Small intestine (tissue), 7 donors: Measurements from ENCODE around the gene LTBP4. TPM values are rescaled to one million over a fixed set of nuclear protein-coding genes. Genes with fewer than 3 reads are reported as not detected.
"Not testable (repeated sequence)": the region's sequence is repeated elsewhere in the genome, so short reads cannot be mapped to it uniquely, and the experiment has no call there.

Source experiments
- DNase-seq, 2 donors: peaks; one replicate each; pipeline versions ENCODE4 v3.0.0 to v3.0.0-alpha.2; 2013
- FAIRE-seq: peaks from 2 replicates; lab custom pipeline; 2012; peaks lifted over from hg19 to GRCh38; lab: Jason Lieb, UNC
- H3K27ac ChIP-seq, 3 donors: one replicate each; pipeline ENCODE4 v1.5.1; 2013; ENCODE audit warnings: low read length in 2 of 3, mild to moderate bottlenecking in 2 of 3, control low read depth in 1 of 3, inconsistent platforms in 1 of 3, low read depth in 1 of 3, moderate library complexity in 1 of 3
- H3K27me3 ChIP-seq, 3 donors: one replicate each; pipeline ENCODE4 v1.6.1; 2013; ENCODE audit warnings: low read length in 3 of 3, inconsistent platforms in 1 of 3; ENCODE audit not compliant: control insufficient read depth in 3 of 3, insufficient read depth in 3 of 3
- H3K36me3 ChIP-seq, 3 donors: one replicate each; pipeline ENCODE4 v1.6.1; 2013; ENCODE audit warnings: low read length in 3 of 3, inconsistent platforms in 1 of 3, low read depth in 1 of 3, mild to moderate bottlenecking in 1 of 3, moderate library complexity in 1 of 3; ENCODE audit not compliant: control insufficient read depth in 3 of 3, insufficient read depth in 2 of 3
- H3K4me1 ChIP-seq, 3 donors: one replicate each; pipeline ENCODE4 v1.6.1; 2013; ENCODE audit warnings: low read length in 2 of 3, inconsistent platforms in 1 of 3, low read depth in 1 of 3, mild to moderate bottlenecking in 1 of 3, moderate library complexity in 1 of 3; ENCODE audit not compliant: control insufficient read depth in 3 of 3, insufficient read depth in 2 of 3
- H3K4me3 ChIP-seq, 3 donors: one replicate each; pipeline ENCODE4 v1.5.1; 2013; ENCODE audit warnings: low read length in 3 of 3, control low read depth in 1 of 3, inconsistent platforms in 1 of 3, low read depth in 1 of 3, mild to moderate bottlenecking in 1 of 3, moderate library complexity in 1 of 3
- H3K9me3 ChIP-seq, 2 donors: one replicate each; pipeline ENCODE4 v1.6.1; 2013; ENCODE audit warnings: low read depth in 1 of 2, low read length in 1 of 2; ENCODE audit not compliant: control insufficient read depth in 2 of 2, insufficient read depth in 1 of 2
- WGBS, 3 donors: extraction: QIAGEN DNeasy Blood & Tissue Kit; methylation state at CpG; one replicate each; pipeline ENCODE4 v1.1.7; 2013; 5-methylcytosine and 5-hydroxymethylcytosine counted together
- polyA plus RNA-seq, 4 donors: library from polyadenylated mRNA; stranded (reverse) in 3 of 4; unstranded in 1 of 4; fragments of 200-250 nt in 3 of 4; fragments of 120-200 nt in 1 of 4; gene quantifications; one replicate each; pipeline versions ENCODE4 v1.2.1 to v1.2.3, GENCODE V29; 2013
- donor health status: healthy with polysubstance abuse.
- donor health status: control.
- donor health status: control.
- donor health status: Bipolar disorder and iron deficiency.
- donor health status: healthy.

The LTBP4 gene
- polyA plus RNA-seq, 4 donors = 63.3 to 222 (median 116) TPM

DNA sequence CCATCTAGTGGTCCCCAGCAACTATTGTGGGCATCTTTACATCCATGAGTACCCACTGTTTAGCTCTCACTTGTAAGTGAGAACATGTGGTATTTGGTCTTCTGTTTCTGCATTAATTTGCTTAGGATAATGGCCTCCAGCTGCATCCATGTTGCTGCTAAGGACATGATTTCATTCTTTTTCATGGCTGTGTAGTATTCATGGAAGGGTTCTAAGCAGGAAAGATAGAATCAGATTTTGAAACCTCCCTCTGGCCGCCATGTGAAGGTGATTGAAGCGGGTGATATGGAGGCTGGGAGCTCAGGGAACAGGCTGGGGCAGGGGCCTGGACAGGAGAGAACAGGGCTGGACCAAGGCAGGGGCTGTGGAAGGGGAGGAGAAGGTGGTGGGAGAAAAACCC lies 20.1 kb downstream of the LTBP4 start:
- Histone ChIP-seq H3K36me3 (peaks cover 10 to 78% (median 17%) of the 10 kb centered on the region in 3 donors), H3K27ac (no peak overlapping the region), H3K4me3 (no peak overlapping the region), H3K9me3 (no peaks in the 10 kb centered on the region), H3K27me3 (no peaks in the 10 kb centered on the region), H3K4me1 (no peaks in the 10 kb centered on the region)
- DNase-seq = no peak
- 68 to 95% (median 82%) methylated on average over 2 of the region's 2 CpGs for WGBS, 3 donors
- FAIRE-seq = no peak

- Histone ChIP-seq H3K36me3 (peaks cover 10 to 79% (median 21%) of the 10 kb centered on the region in 3 donors), H3K4me1 (no peaks in the 10 kb centered on the region), H3K27ac (no peak overlapping the region), H3K4me3 (no peak overlapping the region), H3K27me3 (no peaks in the 10 kb centered on the region), H3K9me3 (no peaks in the 10 kb centered on the region)
- WGBS, 3 donors = 88 to 92% (median 89%) methylated on average over 24 of the region's 24 CpGs
- no peak for DNase-seq
- no peak for FAIRE-seq
Observed at GRCh38 chr19:40621966-40622772, 21.0 kb downstream of the LTBP4 start.

- 84 to 95% (median 85%) methylated on average over 7 of the region's 7 CpGs for WGBS, 3 donors
- no peak for FAIRE-seq
- no peaks in the 10 kb centered on the region for H3K27me3 ChIP-seq
Observed at GRCh38 chr19:40622773-40623075, 21.6 kb downstream of the LTBP4 start.

DNA sequence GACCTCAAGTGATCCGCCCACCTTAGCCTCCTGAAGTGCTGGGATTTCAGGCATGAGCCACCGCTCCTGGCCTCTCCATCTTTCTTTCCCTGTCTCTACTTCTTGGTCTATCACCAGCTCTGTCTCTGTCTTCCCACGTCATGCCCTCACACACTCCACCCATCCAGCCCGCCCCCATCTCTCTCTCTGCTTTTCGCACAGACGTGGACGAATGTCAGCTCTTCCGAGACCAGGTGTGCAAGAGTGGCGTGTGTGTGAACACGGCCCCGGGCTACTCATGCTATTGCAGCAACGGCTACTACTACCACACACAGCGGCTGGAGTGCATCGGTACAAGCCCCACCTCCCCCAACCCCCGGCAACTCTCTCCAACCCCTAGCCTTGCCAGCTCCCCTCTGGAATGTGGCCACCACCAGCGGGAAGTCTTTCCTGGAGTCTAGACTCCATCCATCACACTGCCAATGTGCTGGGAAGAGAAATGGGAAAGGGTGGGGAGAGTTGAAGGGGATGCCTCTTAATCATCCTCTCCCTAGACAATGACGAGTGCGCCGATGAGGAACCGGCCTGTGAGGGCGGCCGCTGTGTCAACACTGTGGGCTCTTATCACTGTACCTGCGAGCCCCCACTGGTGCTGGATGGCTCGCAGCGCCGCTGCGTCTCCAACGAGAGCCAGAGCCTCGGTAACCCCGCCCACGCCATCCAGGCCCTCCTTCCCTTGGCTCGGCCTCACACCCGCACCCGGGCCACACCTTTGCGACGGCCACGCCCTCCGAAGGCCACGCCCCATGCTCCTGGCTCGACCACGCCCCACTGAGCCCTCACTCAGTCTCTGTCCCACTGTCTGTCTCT lies 22.5 kb downstream of the LTBP4 start:
- peaks cover 13 to 83% (median 21%) of the 10 kb centered on the region in 3 donors for H3K36me3 ChIP-seq
- 45 to 64% (median 55%) methylated on average over 41 of the region's 41 CpGs for WGBS, 3 donors
- FAIRE-seq = no peak

More at GRCh38 chr19:40622773-40623075, 21.6 kb downstream of the LTBP4 start:
- DNase-seq = no peak
- no peak overlapping the region for H3K27ac ChIP-seq
- H3K4me1 ChIP-seq = no peaks in the 10 kb centered on the region
- peaks cover 12 to 81% (median 21%) of the 10 kb centered on the region in 3 donors for H3K36me3 ChIP-seq
- H3K9me3 ChIP-seq = no peaks in the 10 kb centered on the region
- no peak overlapping the region for H3K4me3 ChIP-seq

GRCh38 chr19:40624369-40625153 lies 23.4 kb downstream of the LTBP4 start:
- FAIRE-seq, H3K27ac ChIP-seq, H3K27me3 ChIP-seq, H3K9me3 ChIP-seq, H3K4me3 ChIP-seq, DNase-seq, H3K4me1 ChIP-seq: not testable (repeated sequence)
- 85 to 89% (median 88%) methylated on average over 14 of the region's 14 CpGs for WGBS, 3 donors
- peaks cover 17 to 82% (median 17%) of the 10 kb centered on the region in 3 donors for H3K36me3 ChIP-seq

More for the DNA sequence above, 22.5 kb downstream of the LTBP4 start:
- Histone ChIP-seq H3K27ac (peak overlapping the region in 1 of 3 donors; percentile 11), H3K9me3 (no peaks in the 10 kb centered on the region), H3K4me1 (no peaks in the 10 kb centered on the region), H3K27me3 (no peaks in the 10 kb centered on the region), H3K4me3 (no peak overlapping the region)
- DNase-seq = peak; percentile 70 to 88

- H3K4me3 ChIP-seq = no peak overlapping the region
- H3K9me3 ChIP-seq = no peaks in the 10 kb centered on the region
- peaks cover 17 to 77% (median 18%) of the 10 kb centered on the region in 3 donors for H3K36me3 ChIP-seq
- FAIRE-seq (no peak), DNase-seq (no peak)
- H3K4me1 ChIP-seq = no peaks in the 10 kb centered on the region
- 73 to 83% (median 77%) methylated on average over 7 of the region's 7 CpGs for WGBS, 3 donors
- H3K27ac ChIP-seq = no peak overlapping the region
- no peaks in the 10 kb centered on the region for H3K27me3 ChIP-seq
Observed at GRCh38 chr19:40625406-40626120, 24.4 kb downstream of the LTBP4 start.

GRCh38 chr19:40626918-40627317 lies 25.7 kb downstream of the LTBP4 start:
- Histone ChIP-seq H3K27me3 (no peaks in the 10 kb centered on the region), H3K4me3 (no peak overlapping the region), H3K4me1 (no peaks in the 10 kb centered on the region), H3K9me3 (no peaks in the 10 kb centered on the region), H3K27ac (no peak overlapping the region), H3K36me3 (peaks cover 14 to 69% (median 16%) of the 10 kb centered on the region in 3 donors)
- FAIRE-seq = no peak
- WGBS, 3 donors = 92 to 93% (median 93%) methylated on average over 22 to 24 of the region's 24 CpGs
- no peak for DNase-seq
